GM12865 (cell line): ENCODE data around the gene HJURP.

Experiments used
- DNase-seq: peaks from one replicate; pipeline ENCODE4 v3.0.0; 2010; ENCODE audit warnings: low read depth
- H3K4me3 ChIP-seq: 2 replicates; pipeline ENCODE4 v1.5.1; 2011; ENCODE audit warnings: mild to moderate bottlenecking, low read depth, low read length, control low read depth
- TF ChIP-seq, protein P1 (sequence below): IDR thresholded peaks from 2 replicates; pipeline ENCODE4 v1.5.1; 2011; ENCODE audit warnings: low read length, control low read depth, low read depth, inconsistent platforms; ENCODE audit not compliant: insufficient read depth; ENCODE audit errors: missing control alignments

The HJURP gene

DNA sequence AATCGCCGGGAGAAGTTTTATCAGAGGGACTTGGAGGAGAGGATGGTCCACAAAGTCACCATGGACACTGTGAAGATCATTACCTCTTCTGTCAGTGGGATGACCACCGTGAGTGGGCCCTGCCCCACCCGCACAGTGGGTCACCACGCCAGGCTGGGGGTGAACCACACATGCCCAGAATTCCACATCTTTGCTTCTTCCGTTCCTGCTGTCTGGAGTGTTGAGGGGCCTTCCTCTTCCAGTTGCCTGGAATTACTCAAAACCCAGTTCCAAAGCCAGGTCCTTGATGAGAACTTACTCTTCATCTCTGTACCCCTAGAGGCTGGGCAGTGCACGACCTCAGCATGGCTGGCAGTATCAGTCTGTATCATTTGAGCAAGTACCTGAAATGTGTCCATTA, 54.1 kb downstream of the HJURP start:
- DNase-seq, result no peak
- TF ChIP-seq, protein P1, sequence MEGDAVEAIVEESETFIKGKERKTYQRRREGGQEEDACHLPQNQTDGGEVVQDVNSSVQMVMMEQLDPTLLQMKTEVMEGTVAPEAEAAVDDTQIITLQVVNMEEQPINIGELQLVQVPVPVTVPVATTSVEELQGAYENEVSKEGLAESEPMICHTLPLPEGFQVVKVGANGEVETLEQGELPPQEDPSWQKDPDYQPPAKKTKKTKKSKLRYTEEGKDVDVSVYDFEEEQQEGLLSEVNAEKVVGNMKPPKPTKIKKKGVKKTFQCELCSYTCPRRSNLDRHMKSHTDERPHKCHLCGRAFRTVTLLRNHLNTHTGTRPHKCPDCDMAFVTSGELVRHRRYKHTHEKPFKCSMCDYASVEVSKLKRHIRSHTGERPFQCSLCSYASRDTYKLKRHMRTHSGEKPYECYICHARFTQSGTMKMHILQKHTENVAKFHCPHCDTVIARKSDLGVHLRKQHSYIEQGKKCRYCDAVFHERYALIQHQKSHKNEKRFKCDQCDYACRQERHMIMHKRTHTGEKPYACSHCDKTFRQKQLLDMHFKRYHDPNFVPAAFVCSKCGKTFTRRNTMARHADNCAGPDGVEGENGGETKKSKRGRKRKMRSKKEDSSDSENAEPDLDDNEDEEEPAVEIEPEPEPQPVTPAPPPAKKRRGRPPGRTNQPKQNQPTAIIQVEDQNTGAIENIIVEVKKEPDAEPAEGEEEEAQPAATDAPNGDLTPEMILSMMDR, result no peak
- H3K4me3 ChIP-seq, result no peak overlapping the region

DNA sequence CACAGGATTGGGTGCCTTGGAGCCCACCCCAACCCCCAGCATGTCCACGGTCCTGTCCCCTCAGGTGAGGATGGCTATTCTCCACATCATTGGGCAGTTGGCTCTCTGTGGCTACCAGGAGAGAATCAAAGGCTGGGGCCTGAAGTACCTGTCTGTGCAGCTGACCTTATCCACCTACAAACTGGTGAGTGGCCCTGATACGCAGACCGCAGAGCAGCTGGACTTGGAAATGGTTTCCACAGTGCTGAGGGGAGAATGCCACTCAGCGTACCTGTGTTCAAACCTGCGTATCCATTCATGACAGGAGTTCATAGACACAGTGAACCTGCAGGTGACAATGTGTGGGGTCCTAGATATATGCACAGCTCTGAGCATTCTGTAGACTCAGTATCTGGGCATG, 54.6 kb downstream of the HJURP start:
- H3K4me3 ChIP-seq, result no peak overlapping the region
- TF ChIP-seq, protein P1, result no peak
- DNase-seq, result no peak

- H3K4me3 ChIP-seq, result no peak overlapping the region
- TF ChIP-seq, protein P1, result no peak
- no peak for DNase-seq
Measured at GRCh38 chr2:233799087-233799665, 55.2 kb downstream of the HJURP start.

GRCh38 chr2:233798335-233799086, 55.8 kb downstream of the HJURP start:
- no peak overlapping the region for H3K4me3 ChIP-seq
- TF ChIP-seq, protein P1, result no peak
- DNase-seq, result no peak

GRCh38 chr2:233796254-233796653, 58.1 kb downstream of the HJURP start:
- TF ChIP-seq, protein P1, result no peak
- DNase-seq, result no peak
- no peak overlapping the region for H3K4me3 ChIP-seq

GRCh38 chr2:233795735-233796171, 58.6 kb downstream of the HJURP start:
- TF ChIP-seq, protein P1, result no peak
- DNase-seq, result no peak
- H3K4me3 ChIP-seq, result no peak overlapping the region
